NCI-H82 treated with DMSO at 0.1 percent for 48 hours (cell line): ENCODE results near the gene EIF4G3.
"Not testable (repeated sequence)": the region's sequence is repeated elsewhere in the genome, so short reads cannot be mapped to it uniquely, and the experiment has no call there.

Experiments
- DNase-seq: peaks from one replicate; lab custom pipeline; 2025; ENCODE audit not compliant: unreplicated experiment; lab: John Stamatoyannopoulos, UW

The EIF4G3 gene

GRCh38 chr1:21185221-21185731 is 8.6 kb upstream of the EIF4G3 start:
- DNase-seq, result no peak

- no peak for DNase-seq
Measured at GRCh38 chr1:21184276-21184675, 7.6 kb upstream of the EIF4G3 start.

- DNase-seq, result no peak
Measured at GRCh38 chr1:21182181-21182731, 5.6 kb upstream of the EIF4G3 start.

GRCh38 chr1:21178271-21178670 is 1.6 kb upstream of the EIF4G3 start:
- DNase-seq, result not testable (repeated sequence)

GRCh38 chr1:21175670-21176581 is 771 bp downstream of the EIF4G3 start:
- no peak for DNase-seq

- DNase-seq, result no peak
Measured at GRCh38 chr1:21175324-21175669, 1.4 kb downstream of the EIF4G3 start.

- DNase-seq, result no peak
Measured at GRCh38 chr1:21174654-21175323, 1.9 kb downstream of the EIF4G3 start.

- DNase-seq, result no peak
Measured at GRCh38 chr1:21174230-21174629, 2.5 kb downstream of the EIF4G3 start.

GRCh38 chr1:21173096-21173495 is 3.6 kb downstream of the EIF4G3 start:
- DNase-seq, result not testable (repeated sequence)

GRCh38 chr1:21170837-21171236 is 5.9 kb downstream of the EIF4G3 start:
- DNase-seq, result not testable (repeated sequence)

- DNase-seq, result no peak
Measured at GRCh38 chr1:21168444-21168843, 8.3 kb downstream of the EIF4G3 start.

GRCh38 chr1:21165646-21166045 is 11.1 kb downstream of the EIF4G3 start:
- DNase-seq, result no peak

- no peak for DNase-seq
Measured at GRCh38 chr1:21165076-21165475, 11.6 kb downstream of the EIF4G3 start.

GRCh38 chr1:21164266-21164665 is 12.4 kb downstream of the EIF4G3 start:
- DNase-seq, result no peak

GRCh38 chr1:21162740-21163464 is 13.8 kb downstream of the EIF4G3 start:
- no peak for DNase-seq

GRCh38 chr1:21161842-21162241 is 14.9 kb downstream of the EIF4G3 start:
- no peak for DNase-seq

- DNase-seq, result no peak
Measured at GRCh38 chr1:21160263-21160796, 16.4 kb downstream of the EIF4G3 start.

GRCh38 chr1:21157868-21158267 is 18.8 kb downstream of the EIF4G3 start:
- no peak for DNase-seq

- no peak for DNase-seq
Measured at GRCh38 chr1:21157054-21157453, 19.6 kb downstream of the EIF4G3 start.

- no peak for DNase-seq
Measured at GRCh38 chr1:21156019-21156418, 20.7 kb downstream of the EIF4G3 start.

- no peak for DNase-seq
Measured at GRCh38 chr1:21154717-21155116, 22.0 kb downstream of the EIF4G3 start.
